ENCODE data around the gene LRRC45.

DNA sequence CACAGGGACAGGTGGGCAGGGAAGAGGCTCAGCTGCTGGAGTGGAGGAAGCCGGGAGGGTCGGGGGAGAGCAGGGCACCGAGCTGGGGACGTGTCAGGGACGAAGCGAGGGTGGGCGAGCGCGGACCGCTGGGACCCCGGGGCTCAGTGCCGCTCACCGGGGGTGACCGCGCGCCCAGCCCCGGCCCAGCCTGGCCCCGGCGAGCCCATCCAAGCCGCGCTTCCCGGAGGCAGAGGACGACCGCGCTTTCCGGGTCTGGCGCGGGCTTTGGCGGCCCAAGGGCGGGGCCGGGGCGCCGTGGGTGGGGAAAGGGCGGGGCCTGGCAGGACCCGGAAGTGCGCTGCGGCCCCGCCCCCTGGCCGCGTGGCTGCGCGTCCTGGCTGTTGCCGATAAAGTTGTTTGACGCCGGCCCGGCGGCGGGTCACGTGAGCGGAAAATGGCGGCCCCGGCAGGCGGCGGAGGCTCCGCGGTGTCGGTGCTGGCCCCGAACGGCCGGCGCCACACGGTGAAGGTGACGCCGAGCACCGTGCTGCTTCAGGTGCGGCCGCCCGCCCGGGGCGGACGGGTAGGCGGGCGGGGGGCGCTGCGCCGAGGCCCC, 45.8 kb upstream of the LRRC45 start, which contains the start of gene ASPSCR1:
- no peak for TF ChIP-seq CTCF (IDR thresholded peaks at IDR 0.05; ENCODE audit: insufficient read depth, low read length)
- peak; percentile 68 for TF ChIP-seq POLR2AphosphoS5 (IDR thresholded peaks at IDR 0.05; ENCODE audit: low read depth)

All from HL-60 (cell line).